Keratinocyte (primary cell): ENCODE results near the gene RABGEF1. TPM values are rescaled to one million over a fixed set of nuclear protein-coding genes. Genes with fewer than 3 reads are reported as not detected.
"Not testable (repeated sequence)": the region's sequence is repeated elsewhere in the genome, so short reads cannot be mapped to it uniquely, and the experiment has no call there.

Experiments
- DNase-seq: peaks from one replicate; pipeline ENCODE4 v3.0.0-alpha.2; 2011; ENCODE audit warnings: low read depth, missing footprints, low spot score
- FAIRE-seq: peaks from 2 replicates; lab custom pipeline; 2011; peaks lifted over from hg19 to GRCh38; lab: Jason Lieb, UNC
- H2AFZ ChIP-seq: 2 replicates; pipeline ENCODE4 v1.6.0; 2012; ENCODE audit warnings: low read length, control low read depth, inconsistent platforms; ENCODE audit not compliant: control insufficient read depth
- H3K27ac ChIP-seq: 2 replicates; pipeline ENCODE4 v1.5.1; 2011; ENCODE audit warnings: low read length; ENCODE audit not compliant: control insufficient read depth, insufficient read depth
- H3K27me3 ChIP-seq: 3 replicates; pipeline ENCODE4 v1.6.0; 2011; ENCODE audit warnings: low read length; ENCODE audit not compliant: control insufficient read depth, insufficient read depth; ENCODE audit errors: extremely low read depth
- H3K36me3 ChIP-seq, 2 experiments: 2 replicates in 1 of 2; 3 replicates in 1 of 2; pipeline ENCODE4 v1.5.1; 2011; ENCODE audit warnings: low read length in 2 of 2, mild to moderate bottlenecking in 1 of 2; ENCODE audit not compliant: control insufficient read depth in 2 of 2, insufficient read depth in 2 of 2; ENCODE audit errors: extremely low read depth in 1 of 2
- H3K4me1 ChIP-seq: 3 replicates; pipeline ENCODE4 v1.5.1; 2011; ENCODE audit warnings: low read length; ENCODE audit not compliant: control insufficient read depth, insufficient read depth; ENCODE audit errors: extremely low read depth
- H3K4me2 ChIP-seq: 3 replicates; pipeline ENCODE4 v1.6.0; 2011; ENCODE audit warnings: low read depth, low read length; ENCODE audit not compliant: control insufficient read depth, insufficient read depth; ENCODE audit errors: extremely low read depth
- H3K4me3 ChIP-seq, 3 experiments: fragments of 200-600 bp in 1 of 3; sonication (generic) in 1 of 3; 2 replicates in 2 of 3; 3 replicates in 1 of 3; pipeline ENCODE4 v1.5.1; 2011 to 2016; ENCODE audit warnings: low read length in 3 of 3, mild to moderate bottlenecking in 3 of 3, control low read depth in 2 of 3, inconsistent platforms in 1 of 3, low read depth in 1 of 3, mixed read lengths in 1 of 3, mixed run types in 1 of 3, moderate library complexity in 1 of 3; ENCODE audit not compliant: control insufficient read depth in 2 of 3, insufficient read depth in 2 of 3; ENCODE audit errors: extremely low read depth in 1 of 3
- H3K79me2 ChIP-seq: 2 replicates; pipeline ENCODE4 v1.6.0; 2012; ENCODE audit warnings: low read length; ENCODE audit not compliant: control insufficient read depth, insufficient read depth
- H3K9ac ChIP-seq: 3 replicates; pipeline ENCODE4 v1.6.0; 2011; ENCODE audit warnings: low read length; ENCODE audit not compliant: control insufficient read depth, insufficient read depth; ENCODE audit errors: extremely low read depth
- H3K9me1 ChIP-seq: 3 replicates; pipeline ENCODE4 v1.6.0; 2011; ENCODE audit warnings: low read length; ENCODE audit not compliant: control insufficient read depth, insufficient read depth; ENCODE audit errors: extremely low read depth
- H3K9me3 ChIP-seq: 2 replicates; pipeline ENCODE4 v1.5.1; 2012; ENCODE audit warnings: low read depth, low read length; ENCODE audit not compliant: control insufficient read depth
- H4K20me1 ChIP-seq: 3 replicates; pipeline ENCODE4 v1.6.0; 2011; ENCODE audit warnings: low read length; ENCODE audit not compliant: control insufficient read depth, insufficient read depth; ENCODE audit errors: extremely low read depth
- EZH2 ChIP-seq: IDR thresholded peaks from one replicate; pipeline ENCODE4 v1.6.1; 2012; ENCODE audit warnings: inconsistent platforms, mild to moderate bottlenecking, low read length, moderate library complexity
- dilution Hi-C: fragments of 300-500 bp; cut with MboI; formaldehyde crosslinking; loops from one replicate; pipeline ENCODE4 v1.7.0; 2020; ENCODE audit warnings: low sequenced_read_pairs; ENCODE audit not compliant: extremely low pct_ligation_motif_present
- polyA plus RNA-seq, 5 experiments: library from polyadenylated mRNA; depleted of rRNA in 3 of 5; stranded (reverse) in 3 of 5; stranded (forward) in 1 of 5; unstranded in 1 of 5; fragments of >200 nt; gene quantifications; 1 replicate in 1 of 5; 2 replicates in 3 of 5; 3 replicates in 1 of 5; pipeline versions ENCODE4 v1.2.1 to v1.2.3, GENCODE V29; 2011 to 2012; ENCODE audit warnings: missing spikeins in 2 of 5, low read depth in 1 of 5, low replicate concordance in 1 of 5
- TF ChIP-seq, protein P1 (sequence below), 3 experiments: IDR thresholded peaks in 1 of 3; conservative IDR thresholded peaks in 1 of 3; optimal IDR thresholded peaks in 1 of 3; 2 replicates in 2 of 3; 3 replicates in 1 of 3; pipeline versions ENCODE3 to v1.5.1; 2011; ENCODE audit warnings: low read length in 3 of 3, mild to moderate bottlenecking in 3 of 3, moderate library complexity in 2 of 3, control low read depth in 1 of 3, inconsistent platforms in 1 of 3; ENCODE audit not compliant: insufficient read depth in 2 of 3; ENCODE audit errors: extremely low read depth in 1 of 3

RABGEF1 gene
- polyA plus RNA-seq, 1 donor (not counting 4 experiments of a cell fraction or from before 2014, with no cell fraction given), result 58.2 TPM

DNA sequence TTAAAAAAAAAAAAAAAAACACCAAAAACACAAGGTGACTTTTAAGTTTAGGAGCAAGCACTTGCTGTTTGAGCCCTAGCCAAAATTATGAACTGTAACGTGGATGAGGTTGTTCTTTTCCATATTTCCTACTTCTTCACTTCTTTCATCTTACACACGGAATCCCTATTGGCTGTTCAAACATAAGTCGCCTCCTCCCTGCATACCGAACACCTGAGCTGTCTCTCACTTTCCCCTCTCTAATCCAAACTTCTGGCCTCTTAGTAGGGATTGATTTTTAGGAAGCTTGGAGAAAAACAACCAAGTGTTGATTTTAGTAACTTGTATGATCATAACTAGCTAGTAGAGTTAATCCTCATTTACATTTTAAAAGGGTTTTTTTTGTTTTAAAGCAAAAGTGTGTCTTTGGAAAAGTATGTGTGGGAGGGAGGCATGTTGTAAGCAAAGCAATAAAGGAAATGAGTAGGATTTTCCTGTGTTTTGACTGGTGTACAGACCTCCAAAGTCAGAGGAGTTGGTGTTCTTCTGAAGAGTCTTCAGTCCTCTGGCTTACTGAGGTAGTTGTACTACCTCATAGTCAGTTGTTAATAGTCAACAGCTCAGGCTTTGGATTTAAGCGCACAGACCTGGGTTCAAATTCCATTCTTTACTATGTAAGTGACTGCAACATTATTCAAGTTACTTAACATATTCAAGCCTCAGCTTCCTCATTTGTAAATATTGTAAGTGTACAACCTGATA, 39.3 kb downstream of the RABGEF1 start:
- Histone ChIP-seq H3K9me1 (no peaks in the 10 kb centered on the region), H3K4me1 (peaks cover 3% of the 10 kb centered on the region), H3K4me2 (no peak overlapping the region), H3K9me3 (no peaks in the 10 kb centered on the region), H3K9ac (no peak overlapping the region), H3K27ac (no peak overlapping the region), H3K79me2 (peaks cover 35% of the 10 kb centered on the region), H3K36me3 (peaks cover 17 to 20% of the 10 kb centered on the region in 2 experiments), H2AFZ (no peak overlapping the region), H3K4me3 (no peak overlapping the region), H4K20me1 (peaks cover 2% of the 10 kb centered on the region), H3K27me3 (no peaks in the 10 kb centered on the region)
- TF ChIP-seq, protein P1, sequence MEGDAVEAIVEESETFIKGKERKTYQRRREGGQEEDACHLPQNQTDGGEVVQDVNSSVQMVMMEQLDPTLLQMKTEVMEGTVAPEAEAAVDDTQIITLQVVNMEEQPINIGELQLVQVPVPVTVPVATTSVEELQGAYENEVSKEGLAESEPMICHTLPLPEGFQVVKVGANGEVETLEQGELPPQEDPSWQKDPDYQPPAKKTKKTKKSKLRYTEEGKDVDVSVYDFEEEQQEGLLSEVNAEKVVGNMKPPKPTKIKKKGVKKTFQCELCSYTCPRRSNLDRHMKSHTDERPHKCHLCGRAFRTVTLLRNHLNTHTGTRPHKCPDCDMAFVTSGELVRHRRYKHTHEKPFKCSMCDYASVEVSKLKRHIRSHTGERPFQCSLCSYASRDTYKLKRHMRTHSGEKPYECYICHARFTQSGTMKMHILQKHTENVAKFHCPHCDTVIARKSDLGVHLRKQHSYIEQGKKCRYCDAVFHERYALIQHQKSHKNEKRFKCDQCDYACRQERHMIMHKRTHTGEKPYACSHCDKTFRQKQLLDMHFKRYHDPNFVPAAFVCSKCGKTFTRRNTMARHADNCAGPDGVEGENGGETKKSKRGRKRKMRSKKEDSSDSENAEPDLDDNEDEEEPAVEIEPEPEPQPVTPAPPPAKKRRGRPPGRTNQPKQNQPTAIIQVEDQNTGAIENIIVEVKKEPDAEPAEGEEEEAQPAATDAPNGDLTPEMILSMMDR (optimal IDR thresholded peaks at IDR 0.05 in 1 of 3, IDR thresholded peaks at IDR 0.05 in 1 of 3, conservative IDR thresholded peaks at IDR 0.05 in 1 of 3; ENCODE audit: extremely low read depth in 1 of 3, insufficient read depth in 2 of 3, low read length in 3 of 3), result no peak
- TF ChIP-seq EZH2, result no peak
- no peak for FAIRE-seq
- DNase-seq, result no peak
- dilution Hi-C loops, result no loop called here

DNA sequence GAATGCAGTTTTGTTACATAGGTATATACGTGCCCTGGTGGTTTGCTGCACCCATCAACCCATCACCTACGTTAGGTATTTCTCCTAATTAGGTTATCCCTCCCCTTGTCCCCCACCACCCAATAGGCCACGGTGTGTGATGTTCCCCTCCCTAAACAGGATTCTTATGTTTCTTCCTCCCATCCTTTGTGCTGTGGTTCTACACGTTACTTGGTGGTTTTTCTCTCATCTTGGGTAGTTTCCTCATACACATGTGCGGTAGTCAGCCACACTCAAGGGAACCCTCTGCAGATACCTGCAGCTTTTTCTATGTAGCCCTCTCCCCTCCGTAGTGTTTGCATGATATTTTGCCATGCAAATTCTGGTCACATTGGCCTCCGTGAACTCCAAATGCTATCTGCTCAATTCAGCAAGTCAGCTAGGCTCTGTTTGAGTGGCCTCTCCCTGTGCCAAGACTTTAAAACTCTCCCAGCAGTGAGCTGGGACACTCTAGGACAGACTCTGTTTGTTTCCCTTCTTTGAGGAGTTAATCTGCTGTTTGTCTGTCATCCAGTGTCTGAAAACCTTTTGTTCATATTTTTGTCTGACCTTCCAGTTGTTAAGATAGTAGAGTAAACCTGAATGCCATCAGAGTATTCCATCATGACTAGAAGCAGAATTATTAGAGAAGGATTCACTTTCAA, 41.0 kb downstream of the RABGEF1 start:
- Histone ChIP-seq H3K4me2 (no peak overlapping the region), H3K27ac (no peak overlapping the region), H3K9me3 (no peaks in the 10 kb centered on the region), H2AFZ (no peak overlapping the region), H3K9ac (no peak overlapping the region), H3K9me1 (no peaks in the 10 kb centered on the region), H3K27me3 (no peaks in the 10 kb centered on the region), H3K4me1 (peaks cover 3% of the 10 kb centered on the region), H3K36me3 (peaks cover 17 to 18% of the 10 kb centered on the region in 2 experiments), H3K79me2 (peaks cover 29% of the 10 kb centered on the region), H4K20me1 (peaks cover 2% of the 10 kb centered on the region), H3K4me3 (no peak overlapping the region)
- TF ChIP-seq, protein P1 (optimal IDR thresholded peaks at IDR 0.05 in 1 of 3, IDR thresholded peaks at IDR 0.05 in 1 of 3, conservative IDR thresholded peaks at IDR 0.05 in 1 of 3; ENCODE audit: extremely low read depth in 1 of 3, insufficient read depth in 2 of 3, low read length in 3 of 3), result no peak
- no peak for TF ChIP-seq EZH2
- FAIRE-seq, result no peak
- dilution Hi-C loops, result no loop called here
- no peak for DNase-seq

DNA sequence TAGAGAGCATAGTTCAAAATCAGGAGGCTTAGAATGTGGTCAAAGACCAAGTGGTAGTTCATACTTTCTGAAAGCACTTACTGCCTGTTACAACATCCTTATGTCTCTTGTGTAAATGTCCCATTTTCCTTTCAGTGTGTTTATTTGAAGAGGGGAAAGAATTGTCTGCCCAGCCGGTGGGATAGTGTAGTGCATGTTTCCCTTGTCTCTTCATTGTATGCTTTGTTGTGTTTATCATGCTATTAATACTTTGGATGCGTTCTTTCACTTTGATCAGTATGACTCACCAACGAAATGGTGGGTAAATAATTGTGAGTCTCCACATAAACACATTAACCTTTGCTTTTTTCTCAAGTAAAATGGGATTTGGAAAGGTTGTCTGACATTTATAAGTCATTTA, 42.3 kb downstream of the RABGEF1 start:
- H3K9me1 ChIP-seq, H3K9me3 ChIP-seq, H3K9ac ChIP-seq, H3K27ac ChIP-seq, H4K20me1 ChIP-seq, H3K27me3 ChIP-seq, H3K4me3 ChIP-seq, H3K4me1 ChIP-seq, DNase-seq, H3K4me2 ChIP-seq, FAIRE-seq, H2AFZ ChIP-seq, dilution Hi-C loops: not testable (repeated sequence)
- Histone ChIP-seq H3K36me3 (peaks cover 15 to 21% of the 10 kb centered on the region in 2 experiments), H3K79me2 (peaks cover 26% of the 10 kb centered on the region)
